PC-3 (cell line): ENCODE data around the gene LSR.

Source experiments
- EZH2 ChIP-seq: fragments of 300-600 bp; sonication (generic); IDR thresholded peaks from one replicate; pipeline ENCODE4 v1.6.1; 2017; ENCODE audit warnings: antibody characterized with exemption, mild to moderate bottlenecking, low read length; ENCODE audit not compliant: unreplicated experiment
- TF ChIP-seq, protein P1 (sequence below): fragments of 300-600 bp; sonication (generic); conservative IDR thresholded peaks from 2 replicates; pipeline ENCODE4 v1.5.1; 2017; ENCODE audit warnings: antibody characterized with exemption, low read depth, mild to moderate bottlenecking, low read length

DNA sequence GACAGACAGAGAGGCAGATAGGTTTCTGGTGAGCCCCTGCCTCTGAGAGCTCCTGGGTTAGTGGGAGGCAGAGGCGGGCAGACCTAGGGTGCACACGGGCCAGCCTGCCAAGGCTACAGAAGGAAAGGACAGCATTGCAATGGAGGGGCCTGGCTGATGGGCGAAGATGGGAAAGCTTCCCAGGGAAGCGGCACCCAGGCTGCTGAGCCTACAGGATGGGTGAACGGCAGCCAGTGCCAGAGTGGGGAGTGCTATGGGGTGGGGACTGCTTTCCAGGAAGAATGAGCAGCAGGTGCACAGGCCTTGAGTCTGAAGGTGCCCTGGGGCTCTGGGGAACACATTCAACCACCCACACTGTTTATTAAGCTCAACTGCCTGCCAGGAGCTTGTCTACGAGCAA lies 42.5 kb downstream of the LSR start:
- TF ChIP-seq, protein P1, sequence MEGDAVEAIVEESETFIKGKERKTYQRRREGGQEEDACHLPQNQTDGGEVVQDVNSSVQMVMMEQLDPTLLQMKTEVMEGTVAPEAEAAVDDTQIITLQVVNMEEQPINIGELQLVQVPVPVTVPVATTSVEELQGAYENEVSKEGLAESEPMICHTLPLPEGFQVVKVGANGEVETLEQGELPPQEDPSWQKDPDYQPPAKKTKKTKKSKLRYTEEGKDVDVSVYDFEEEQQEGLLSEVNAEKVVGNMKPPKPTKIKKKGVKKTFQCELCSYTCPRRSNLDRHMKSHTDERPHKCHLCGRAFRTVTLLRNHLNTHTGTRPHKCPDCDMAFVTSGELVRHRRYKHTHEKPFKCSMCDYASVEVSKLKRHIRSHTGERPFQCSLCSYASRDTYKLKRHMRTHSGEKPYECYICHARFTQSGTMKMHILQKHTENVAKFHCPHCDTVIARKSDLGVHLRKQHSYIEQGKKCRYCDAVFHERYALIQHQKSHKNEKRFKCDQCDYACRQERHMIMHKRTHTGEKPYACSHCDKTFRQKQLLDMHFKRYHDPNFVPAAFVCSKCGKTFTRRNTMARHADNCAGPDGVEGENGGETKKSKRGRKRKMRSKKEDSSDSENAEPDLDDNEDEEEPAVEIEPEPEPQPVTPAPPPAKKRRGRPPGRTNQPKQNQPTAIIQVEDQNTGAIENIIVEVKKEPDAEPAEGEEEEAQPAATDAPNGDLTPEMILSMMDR: no peak
- no peak for TF ChIP-seq EZH2
